Peyer's patch (tissue), 4 donors: ENCODE data around the gene DYTN. TPM values are rescaled to one million over a fixed set of nuclear protein-coding genes. Genes with fewer than 3 reads are reported as not detected.
"Not testable (repeated sequence)": the region's sequence is repeated elsewhere in the genome, so short reads cannot be mapped to it uniquely, and the experiment has no call there.

Experiments used
- DNase-seq, 3 donors: peaks; one replicate each; pipeline ENCODE4 v3.0.0-alpha.2; 2017 to 2019
- H3K27ac ChIP-seq, 4 donors: fragments of 200-600 bp; sonication (generic); one replicate each; pipeline ENCODE4 v1.5.1; 2016 to 2019
- H3K27me3 ChIP-seq, 2 donors: fragments of 200-600 bp; sonication (generic); one replicate each; pipeline ENCODE4 v1.5.1; 2019
- H3K36me3 ChIP-seq, 3 donors: fragments of 200-600 bp; sonication (generic); one replicate each; pipeline ENCODE4 v1.5.1; 2016 to 2019
- H3K4me1 ChIP-seq, 4 donors: fragments of 200-600 bp; sonication (generic); one replicate each; pipeline ENCODE4 v1.5.1; 2016 to 2019
- H3K4me3 ChIP-seq, 4 donors: fragments of 200-600 bp; sonication (generic); 1 replicate in 3 of 4; 2 replicates in 1 of 4; pipeline ENCODE4 v1.5.1; 2016 to 2019; ENCODE audit warnings: mild to moderate bottlenecking in 1 of 4
- H3K9me3 ChIP-seq, 4 donors: fragments of 200-600 bp; sonication (generic); one replicate each; pipeline ENCODE4 v1.5.1; 2016 to 2019; ENCODE audit warnings: mild to moderate bottlenecking in 1 of 4
- POLR2A ChIP-seq, 2 donors: fragments of 450-650 bp; IDR thresholded peaks; one replicate each; pipeline ENCODE4 v1.5.1; 2017; ENCODE audit warnings: antibody characterized with exemption in 2 of 2, mild to moderate bottlenecking in 2 of 2, moderate library complexity in 2 of 2
- total RNA-seq, 4 donors: library from RNA; depleted of rRNA; stranded (reverse); fragments of >200 nt; gene quantifications; one replicate each; pipeline ENCODE4 v1.1.0, GENCODE V29; 2016
- TF ChIP-seq, protein P1 (sequence below), 6 experiments: fragments of 450-650 bp in 4 of 6; fragments of 200-600 bp in 2 of 6; sonication (generic) in 1 of 6; IDR thresholded peaks; one replicate each; pipeline ENCODE4 v1.5.1; 2017 to 2019; ENCODE audit warnings: antibody characterized with exemption in 6 of 6, mild to moderate bottlenecking in 3 of 6, moderate library complexity in 1 of 6

DYTN gene
- total RNA-seq, 4 donors from 2014 or later, result not detected

DNA sequence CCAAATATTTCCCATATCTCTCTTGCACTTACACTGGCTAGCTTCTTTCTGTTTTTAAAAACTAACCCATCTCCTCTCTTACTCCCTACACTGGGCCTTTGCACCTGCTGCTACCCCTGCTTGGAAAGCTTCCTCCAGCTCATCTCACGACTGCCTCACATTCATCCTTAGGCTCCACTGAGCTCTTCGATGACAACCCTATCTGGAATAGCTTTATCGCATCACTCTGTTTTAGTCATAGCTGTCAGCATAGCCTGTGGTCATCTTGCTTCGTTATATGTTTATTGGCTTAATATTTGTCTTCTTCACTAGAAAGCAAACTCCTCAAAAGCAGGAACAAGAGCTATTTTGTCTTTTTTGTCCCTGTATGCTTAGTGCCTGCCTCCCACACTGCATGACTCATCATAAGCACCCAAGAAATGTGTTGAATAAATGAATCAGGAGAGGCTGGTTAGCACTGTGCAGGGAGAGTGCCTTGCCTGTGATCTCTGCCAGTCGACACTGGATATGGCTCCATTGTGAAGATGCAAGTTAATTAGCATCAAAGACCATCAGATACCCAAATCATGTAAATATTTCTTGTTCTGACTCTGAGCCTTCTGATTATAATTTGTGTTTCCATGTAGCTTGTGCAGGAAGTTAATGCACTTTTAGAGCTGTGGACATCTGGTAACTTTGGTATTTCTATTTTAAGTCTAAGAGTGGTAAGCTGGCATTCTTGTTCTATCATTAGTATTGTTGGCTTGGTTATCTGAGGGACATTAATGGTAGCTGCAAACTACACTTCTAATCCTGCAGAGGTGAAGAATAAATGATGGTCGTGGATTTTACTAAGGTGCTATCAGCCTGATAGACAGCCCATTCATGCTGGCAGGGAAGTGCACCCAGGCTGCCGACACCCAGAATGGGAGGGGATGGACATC, 10.3 kb upstream of the DYTN start:
- H3K27me3 ChIP-seq, result no peaks in the 10 kb centered on the region
- H3K9me3 ChIP-seq, result no peaks in the 10 kb centered on the region
- DNase-seq, result no peak
- no peaks in the 10 kb centered on the region for H3K36me3 ChIP-seq
- TF ChIP-seq, protein P1, sequence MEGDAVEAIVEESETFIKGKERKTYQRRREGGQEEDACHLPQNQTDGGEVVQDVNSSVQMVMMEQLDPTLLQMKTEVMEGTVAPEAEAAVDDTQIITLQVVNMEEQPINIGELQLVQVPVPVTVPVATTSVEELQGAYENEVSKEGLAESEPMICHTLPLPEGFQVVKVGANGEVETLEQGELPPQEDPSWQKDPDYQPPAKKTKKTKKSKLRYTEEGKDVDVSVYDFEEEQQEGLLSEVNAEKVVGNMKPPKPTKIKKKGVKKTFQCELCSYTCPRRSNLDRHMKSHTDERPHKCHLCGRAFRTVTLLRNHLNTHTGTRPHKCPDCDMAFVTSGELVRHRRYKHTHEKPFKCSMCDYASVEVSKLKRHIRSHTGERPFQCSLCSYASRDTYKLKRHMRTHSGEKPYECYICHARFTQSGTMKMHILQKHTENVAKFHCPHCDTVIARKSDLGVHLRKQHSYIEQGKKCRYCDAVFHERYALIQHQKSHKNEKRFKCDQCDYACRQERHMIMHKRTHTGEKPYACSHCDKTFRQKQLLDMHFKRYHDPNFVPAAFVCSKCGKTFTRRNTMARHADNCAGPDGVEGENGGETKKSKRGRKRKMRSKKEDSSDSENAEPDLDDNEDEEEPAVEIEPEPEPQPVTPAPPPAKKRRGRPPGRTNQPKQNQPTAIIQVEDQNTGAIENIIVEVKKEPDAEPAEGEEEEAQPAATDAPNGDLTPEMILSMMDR (IDR thresholded peaks at IDR 0.05), result no peak
- TF ChIP-seq POLR2A (IDR thresholded peaks at IDR 0.05), result no peak
- no peaks in the 10 kb centered on the region for H3K4me1 ChIP-seq
- no peak overlapping the region for H3K27ac ChIP-seq
- H3K4me3 ChIP-seq, result no peak overlapping the region

DNA sequence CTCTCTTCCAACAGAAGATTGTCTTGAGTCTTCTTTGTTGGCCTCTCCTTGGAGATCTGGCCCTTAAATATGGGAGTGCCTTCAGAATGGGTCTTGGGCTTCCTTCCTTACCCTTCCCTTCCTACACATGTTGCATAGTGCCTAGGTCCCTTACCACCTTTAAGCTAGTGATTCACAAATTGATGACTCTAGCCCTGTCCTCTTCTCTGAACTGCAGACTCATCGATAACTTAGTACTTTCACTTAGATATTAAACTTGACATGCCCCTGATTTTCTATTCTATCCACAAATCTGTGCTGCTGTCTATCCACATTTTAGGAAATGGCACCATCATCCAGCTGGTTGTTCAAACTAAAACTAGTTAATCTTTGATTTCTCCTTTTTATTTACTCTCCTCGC, 9.1 kb upstream of the DYTN start:
- Histone ChIP-seq H3K27ac (no peak overlapping the region), H3K27me3 (no peaks in the 10 kb centered on the region), H3K4me3 (no peak overlapping the region), H3K4me1 (no peaks in the 10 kb centered on the region), H3K9me3 (no peaks in the 10 kb centered on the region), H3K36me3 (no peaks in the 10 kb centered on the region)
- TF ChIP-seq POLR2A (IDR thresholded peaks at IDR 0.05), result no peak
- TF ChIP-seq, protein P1 (IDR thresholded peaks at IDR 0.05), result no peak
- DNase-seq, result no peak

DNA sequence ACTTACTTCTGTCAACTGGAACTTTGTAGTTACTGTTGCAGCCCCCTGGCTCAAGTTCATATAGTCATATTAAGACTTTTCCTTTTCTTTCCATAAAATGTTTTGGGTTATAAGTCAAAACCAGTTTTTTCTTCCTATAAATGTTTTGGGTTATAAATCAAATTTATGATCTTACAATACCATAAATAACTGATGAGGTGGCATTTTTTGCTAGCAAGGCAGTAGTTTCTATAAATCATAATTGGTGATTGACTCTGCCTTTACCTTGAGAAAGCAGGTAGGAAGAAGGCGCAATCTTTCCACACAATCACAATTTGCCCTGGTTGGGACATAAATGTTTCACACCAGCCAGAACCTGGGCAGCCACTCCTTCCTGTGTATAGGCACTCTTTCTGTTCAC, 5.1 kb upstream of the DYTN start:
- no peak overlapping the region for H3K4me3 ChIP-seq
- TF ChIP-seq POLR2A (IDR thresholded peaks at IDR 0.05), result no peak
- TF ChIP-seq, protein P1 (IDR thresholded peaks at IDR 0.05), result no peak
- H3K27me3 ChIP-seq, result no peaks in the 10 kb centered on the region
- no peak overlapping the region for H3K27ac ChIP-seq
- DNase-seq, result no peak
- no peaks in the 10 kb centered on the region for H3K4me1 ChIP-seq
- no peaks in the 10 kb centered on the region for H3K36me3 ChIP-seq
- H3K9me3 ChIP-seq, result no peaks in the 10 kb centered on the region

DNA sequence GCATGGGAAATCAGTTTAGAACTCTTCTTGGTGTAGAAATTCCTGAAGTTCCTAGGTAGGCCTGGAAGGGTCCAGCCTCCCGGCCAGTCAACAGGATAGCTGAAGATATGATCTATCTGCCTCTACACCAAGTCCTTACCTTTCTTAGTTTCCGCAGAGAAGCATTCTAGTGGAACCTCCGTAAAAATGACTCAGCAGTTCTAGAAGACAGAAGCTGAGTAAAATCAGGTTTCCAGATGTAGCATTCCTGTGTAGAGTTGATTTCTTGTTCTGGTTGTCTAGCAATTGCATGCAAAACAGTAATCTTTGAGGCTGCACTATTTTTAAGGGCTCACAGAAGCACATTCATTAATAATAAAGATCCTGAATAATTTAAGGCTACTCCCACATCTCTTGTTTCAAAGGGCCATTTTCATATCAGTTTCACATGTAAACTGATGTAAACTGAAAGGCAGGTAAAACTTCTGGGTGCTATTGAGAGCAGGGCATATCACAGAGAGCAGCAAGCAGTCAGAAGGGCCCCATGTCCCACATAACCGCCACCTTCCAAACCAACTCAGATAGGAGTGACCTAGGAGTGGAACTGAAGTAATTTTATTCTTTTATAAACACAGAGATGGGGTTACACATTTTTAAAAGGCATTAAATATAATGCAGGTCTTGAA, 3.2 kb upstream of the DYTN start:
- Histone ChIP-seq H3K36me3 (no peaks in the 10 kb centered on the region), H3K4me1 (no peaks in the 10 kb centered on the region), H3K27ac (no peak overlapping the region), H3K9me3 (no peaks in the 10 kb centered on the region), H3K27me3 (no peaks in the 10 kb centered on the region), H3K4me3 (no peak overlapping the region)
- TF ChIP-seq, protein P1 (IDR thresholded peaks at IDR 0.05), result no peak
- no peak for TF ChIP-seq POLR2A (IDR thresholded peaks at IDR 0.05)
- no peak for DNase-seq

DNA sequence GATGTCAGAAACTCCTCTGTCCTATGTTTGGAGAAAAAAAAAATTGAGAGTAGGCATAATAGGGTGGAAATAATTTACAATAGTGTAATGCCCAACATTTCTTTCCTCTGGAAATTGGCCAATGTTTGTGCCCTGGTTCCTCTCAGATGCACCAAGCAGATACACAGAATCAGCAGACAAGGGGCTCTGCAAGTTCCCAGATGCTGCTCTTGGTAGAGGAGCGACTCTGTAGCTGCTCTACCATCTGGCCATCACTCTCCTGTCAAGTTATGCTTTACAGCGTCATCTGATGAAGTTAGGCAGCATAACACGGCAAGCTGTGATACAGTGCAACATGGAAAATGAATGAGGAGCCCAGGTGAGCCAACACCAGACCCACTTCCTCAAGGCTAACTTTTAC, 1.6 kb downstream of the DYTN start:
- TF ChIP-seq, protein P1 (IDR thresholded peaks at IDR 0.05), result no peak
- TF ChIP-seq POLR2A (IDR thresholded peaks at IDR 0.05), result no peak
- Histone ChIP-seq H3K27me3 (no peaks in the 10 kb centered on the region), H3K4me1 (no peaks in the 10 kb centered on the region), H3K4me3 (no peak overlapping the region), H3K27ac (no peak overlapping the region), H3K36me3 (no peaks in the 10 kb centered on the region), H3K9me3 (no peaks in the 10 kb centered on the region)
- DNase-seq, result no peak

DNA sequence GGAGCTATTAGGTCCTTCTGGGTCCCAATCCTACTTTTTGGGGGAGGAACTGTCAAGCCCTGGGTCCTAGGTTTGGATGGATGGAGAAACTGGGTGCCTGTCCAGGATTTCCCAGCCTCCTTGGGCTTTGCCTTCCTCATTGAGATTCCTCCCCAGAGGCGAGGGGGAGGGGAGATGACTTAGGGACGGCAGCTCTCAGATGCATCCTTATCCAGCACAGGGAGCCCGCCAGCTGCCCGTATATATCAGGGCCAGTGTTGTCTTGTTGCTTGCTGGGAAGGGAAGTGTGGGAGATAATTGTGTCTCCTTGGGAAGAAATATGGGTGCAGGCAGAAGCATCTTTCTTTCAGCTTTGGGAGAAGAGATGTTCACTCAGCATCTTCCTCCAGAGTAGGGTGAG, 3.0 kb downstream of the DYTN start:
- not testable (repeated sequence) for H3K4me3 ChIP-seq, H3K4me1 ChIP-seq, H3K36me3 ChIP-seq, DNase-seq, H3K27me3 ChIP-seq, H3K9me3 ChIP-seq, H3K27ac ChIP-seq
